Activated CD4-positive, alpha-beta T cell treated with anti-CD3 and anti-CD28 coated beads, Interleukin-2, amount 50 U/mL, for 48 hours (primary cell): Measurements from ENCODE around the gene TMEM203.
A peak's percentile ranks its signal among the peaks of the same experiment; 100 is the strongest.

ENCODE experiments used
- DNase-seq, 2 experiments: peaks; one replicate each; pipeline ENCODE4 v3.0.0-alpha.2; 2020

Gene TMEM203

GRCh38 chr9:137176302-137177182 is 28.9 kb downstream of the TMEM203 start:
- peak in 1 of 2 experiments; percentile 34 for DNase-seq

DNA sequence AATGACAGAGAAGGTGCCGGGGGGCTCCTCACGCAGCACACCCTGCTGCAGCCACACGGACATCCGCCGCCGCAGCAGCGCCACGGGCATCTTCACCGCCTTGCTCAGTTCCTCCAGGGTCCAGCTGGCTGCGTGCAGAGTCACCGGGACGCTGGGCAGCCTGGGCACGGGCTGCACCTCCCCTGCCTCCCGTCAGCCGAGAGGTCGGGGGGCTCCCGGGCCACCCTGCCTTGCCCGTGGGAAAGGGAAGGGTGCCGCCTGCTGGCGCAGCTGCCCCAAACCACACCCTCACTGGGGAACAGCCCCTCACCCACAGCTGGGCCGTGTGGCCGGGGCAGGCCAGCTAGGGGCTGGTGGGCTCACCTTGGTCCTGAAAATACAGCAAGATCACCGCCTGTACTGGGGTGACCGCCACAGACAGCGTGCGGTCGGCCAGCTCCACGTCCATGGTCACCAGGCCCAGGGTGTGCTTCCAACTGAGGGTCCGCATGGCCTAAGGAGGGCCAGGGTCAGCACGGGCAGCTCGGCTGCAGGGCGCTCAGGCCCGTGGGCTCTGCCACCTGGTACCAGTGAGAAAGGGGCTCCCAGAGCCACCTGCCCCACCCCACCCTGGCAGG is 30.0 kb downstream of the TMEM203 start:
- DNase-seq = no peak

DNA sequence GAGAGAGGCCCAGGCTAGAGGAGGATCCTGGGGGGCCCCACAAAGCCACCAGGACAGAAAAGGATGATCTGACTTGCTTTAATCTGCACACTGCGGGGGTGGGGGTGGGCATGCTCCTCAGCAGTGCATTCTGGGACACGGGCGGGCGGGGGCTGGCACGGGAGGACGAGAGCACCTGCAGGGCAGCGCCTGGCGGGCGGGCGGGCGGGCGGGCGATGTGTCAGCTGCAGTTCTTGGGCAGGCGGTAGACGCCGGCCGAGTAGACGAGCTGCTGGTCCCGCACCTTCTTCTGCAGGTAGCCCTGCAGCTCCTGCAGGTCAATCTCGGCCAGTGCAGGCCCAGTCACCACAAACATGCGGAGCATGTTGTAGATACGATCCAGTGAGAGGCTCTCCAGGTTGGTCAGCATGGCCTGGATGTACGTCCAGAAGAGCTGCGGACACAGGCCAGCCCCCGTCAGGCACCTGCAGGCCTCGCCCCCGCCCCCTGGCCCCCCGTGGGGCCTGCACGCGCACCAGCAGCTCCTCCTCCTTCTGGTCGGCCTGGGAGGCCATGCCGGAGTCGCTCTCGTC is 30.6 kb downstream of the TMEM203 start:
- DNase-seq = no peak

- DNase-seq = no peak
Measured at GRCh38 chr9:137173796-137174664, 31.4 kb downstream of the TMEM203 start.

- no peak for DNase-seq
Measured at GRCh38 chr9:137172901-137173795, 32.3 kb downstream of the TMEM203 start.

DNA sequence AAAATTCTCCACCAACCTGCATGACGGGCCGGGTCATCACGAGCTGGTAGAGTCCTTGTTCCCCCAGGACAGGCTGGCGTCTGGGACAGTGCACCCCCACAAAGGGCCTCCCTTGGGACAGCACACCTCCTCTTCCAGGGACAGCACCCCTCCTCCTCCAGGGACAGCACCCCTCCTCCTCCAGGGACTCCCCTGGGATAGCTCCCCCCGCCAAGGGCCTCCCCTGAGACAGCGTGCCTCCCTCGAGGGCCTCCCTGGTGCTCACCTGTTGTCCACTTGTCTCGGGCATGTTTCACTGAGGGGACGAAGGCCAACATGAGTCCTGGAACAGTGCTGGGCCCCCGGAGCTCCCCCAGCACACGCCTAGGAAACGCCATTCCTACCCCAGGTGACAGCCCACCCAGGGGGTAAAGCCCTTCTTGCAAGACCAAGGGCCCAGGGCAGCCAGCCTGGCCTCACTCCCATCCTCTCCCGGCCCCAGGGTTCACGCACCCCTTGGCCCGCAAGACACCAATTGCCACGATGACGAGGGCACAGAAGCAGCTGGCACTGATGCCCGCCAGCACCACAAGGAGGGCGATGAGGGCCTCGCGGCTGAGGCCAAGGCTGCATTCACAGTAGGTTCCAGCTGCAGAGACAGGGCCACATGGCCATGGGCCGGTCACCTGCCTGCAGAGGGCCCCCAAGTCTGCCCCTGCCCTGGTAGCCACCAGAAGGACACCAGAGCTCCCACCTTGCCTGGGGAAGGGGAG is 34.1 kb downstream of the TMEM203 start:
- DNase-seq = no peak

GRCh38 chr9:137170486-137171148 is 34.8 kb downstream of the TMEM203 start:
- no peak for DNase-seq

DNA sequence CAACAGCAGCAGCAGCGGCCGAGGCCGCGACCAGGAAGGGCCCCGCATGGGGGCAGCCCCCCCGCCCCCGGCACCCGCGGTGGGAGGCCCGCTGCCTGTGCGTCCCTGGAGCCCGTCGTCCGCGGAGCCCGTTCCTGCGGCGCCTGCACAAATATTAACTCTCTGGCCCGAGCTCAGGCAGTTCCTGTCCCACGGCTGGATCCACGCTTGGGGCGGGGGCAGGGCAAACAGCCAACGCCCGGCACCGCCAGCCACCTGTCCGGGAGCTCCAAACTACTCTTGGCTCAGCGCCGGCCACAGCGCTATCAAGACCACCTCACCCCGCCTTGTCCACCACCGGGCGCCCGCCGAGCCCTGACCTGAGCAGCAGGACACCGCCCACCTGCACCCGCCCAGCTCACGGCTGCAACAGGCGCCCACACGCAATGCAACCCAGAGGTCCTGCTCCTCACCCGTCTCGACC is 35.5 kb downstream of the TMEM203 start, which contains the start of gene LRRC26:
Gene LRRC26, minus strand, starts transcription at position 156 of the 463 bp plus-strand sequence. Its CDS starts 108 bp downstream, at position 48.
- no peak for DNase-seq

DNA sequence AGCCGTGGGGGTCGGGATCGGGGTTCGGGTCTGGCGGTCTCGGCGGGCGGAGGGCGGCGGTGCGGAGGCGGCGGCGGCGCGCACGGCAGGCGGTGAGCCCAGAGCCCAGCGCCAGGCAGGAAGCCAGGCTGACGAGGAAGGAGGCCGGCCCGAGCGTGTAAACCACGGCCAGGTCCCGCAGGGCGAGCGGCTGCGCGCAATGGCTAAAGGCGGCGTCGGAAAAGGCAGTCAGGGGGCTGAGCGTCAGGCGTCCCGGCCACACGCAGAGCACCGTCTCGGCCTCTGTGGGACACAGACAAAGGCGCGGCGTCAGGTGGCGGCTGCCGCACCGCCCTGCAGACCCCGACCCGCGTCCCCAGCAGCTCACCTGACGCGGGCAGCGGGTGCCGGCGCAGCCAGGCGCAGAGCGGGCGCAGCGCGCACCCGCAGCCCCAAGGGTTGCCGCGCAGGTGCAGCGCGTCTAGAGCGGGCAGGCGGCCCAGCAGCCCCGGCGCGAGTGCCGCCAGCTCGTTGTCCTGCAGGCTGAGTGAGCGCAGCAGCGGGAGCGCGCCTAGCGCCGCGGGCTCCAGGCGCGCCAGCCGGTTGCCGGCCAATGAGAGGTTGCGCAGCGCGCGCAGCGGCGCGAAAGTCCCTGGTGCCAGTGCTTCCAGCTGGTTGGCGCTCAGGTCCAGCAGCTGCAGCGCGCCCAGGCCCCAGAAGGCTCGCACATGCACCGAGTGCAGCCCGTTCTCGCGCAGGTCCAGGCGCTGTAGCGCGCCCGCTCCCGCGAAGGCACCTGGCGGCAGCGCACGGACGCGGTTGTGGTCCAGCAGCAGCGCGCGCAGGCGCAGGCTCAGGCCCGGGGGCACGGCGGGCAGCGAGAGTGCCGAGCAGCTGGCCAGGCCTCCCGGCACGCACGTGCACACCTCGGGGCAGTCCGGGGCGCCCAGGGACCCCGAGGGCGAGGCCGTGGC is 36.3 kb downstream of the TMEM203 start:
- peak in 1 of 2 experiments; percentile 39 for DNase-seq

DNA sequence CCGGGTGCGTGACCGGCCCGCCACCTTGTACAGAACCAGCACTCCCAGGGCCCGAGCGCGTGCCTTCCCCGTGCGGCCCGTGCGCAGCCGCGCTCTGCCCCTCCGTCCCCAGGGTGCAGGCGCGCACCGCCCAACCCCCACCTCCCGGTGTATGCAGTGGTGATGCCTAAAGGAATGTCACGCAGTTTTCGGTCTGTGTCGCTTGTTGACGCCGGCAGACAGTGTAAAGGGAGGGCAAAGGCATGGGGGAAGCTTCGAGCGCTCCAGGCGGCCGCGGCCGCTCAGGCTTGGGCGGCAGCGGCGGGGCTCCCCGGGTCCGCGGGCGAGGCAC is 36.9 kb downstream of the TMEM203 start:
- DNase-seq = peak in 1 of 2 experiments; percentile 30

DNA sequence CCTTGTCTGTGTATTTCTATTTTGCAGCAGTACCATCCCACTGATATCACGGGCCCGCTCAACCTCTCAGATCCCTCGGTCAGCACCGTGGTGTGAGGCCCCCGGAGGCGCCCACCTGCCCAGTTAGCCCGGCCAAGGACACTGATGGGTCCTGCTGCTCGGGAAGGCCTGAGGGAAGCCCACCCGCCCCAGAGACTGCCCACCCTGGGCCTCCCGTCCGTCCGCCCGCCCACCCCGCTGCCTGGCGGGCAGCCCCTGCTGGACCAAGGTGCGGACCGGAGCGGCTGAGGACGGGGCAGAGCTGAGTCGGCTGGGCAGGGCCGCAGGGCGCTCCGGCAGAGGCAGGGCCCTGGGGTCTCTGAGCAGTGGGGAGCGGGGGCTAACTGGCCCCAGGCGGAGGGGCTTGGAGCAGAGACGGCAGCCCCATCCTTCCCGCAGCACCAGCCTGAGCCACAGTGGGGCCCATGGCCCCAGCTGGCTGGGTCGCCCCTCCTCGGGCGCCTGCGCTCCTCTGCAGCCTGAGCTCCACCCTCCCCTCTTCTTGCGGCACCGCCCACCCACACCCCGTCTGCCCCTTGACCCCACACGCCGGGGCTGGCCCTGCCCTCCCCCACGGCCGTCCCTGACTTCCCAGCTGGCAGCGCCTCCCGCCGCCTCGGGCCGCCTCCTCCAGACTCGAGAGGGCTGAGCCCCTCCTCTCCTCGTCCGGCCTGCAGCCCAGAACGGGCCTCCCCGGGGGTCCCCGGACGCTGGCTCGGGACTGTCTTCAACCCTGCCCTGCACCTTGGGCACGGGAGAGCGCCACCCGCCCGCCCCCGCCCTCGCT is 37.5 kb downstream of the TMEM203 start:
- no peak for DNase-seq

DNA sequence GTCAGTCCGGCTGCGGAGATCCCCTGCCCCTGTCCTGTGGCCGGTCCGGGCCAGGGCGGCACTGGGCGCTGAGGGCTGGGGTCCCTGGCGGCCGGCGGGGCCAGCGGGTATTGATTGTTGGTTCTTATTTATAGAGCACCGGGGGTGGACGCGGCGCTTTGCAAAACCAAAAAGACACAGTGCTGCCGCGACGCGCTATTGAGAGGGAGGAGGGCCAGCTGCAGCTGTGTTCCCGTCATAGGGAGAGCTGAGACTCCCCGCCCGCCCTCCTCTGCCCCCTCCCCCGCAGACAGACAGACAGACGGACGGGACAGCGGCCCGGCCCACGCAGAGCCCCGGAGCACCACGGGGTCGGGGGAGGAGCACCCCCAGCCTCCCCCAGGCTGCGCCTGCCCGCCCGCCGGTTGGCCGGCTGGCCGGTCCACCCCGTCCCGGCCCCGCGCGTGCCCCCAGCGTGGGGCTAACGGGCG is 38.1 kb downstream of the TMEM203 start:
- no peak for DNase-seq

- no peak for DNase-seq
Measured at GRCh38 chr9:137166380-137167229, 38.8 kb downstream of the TMEM203 start.

DNA sequence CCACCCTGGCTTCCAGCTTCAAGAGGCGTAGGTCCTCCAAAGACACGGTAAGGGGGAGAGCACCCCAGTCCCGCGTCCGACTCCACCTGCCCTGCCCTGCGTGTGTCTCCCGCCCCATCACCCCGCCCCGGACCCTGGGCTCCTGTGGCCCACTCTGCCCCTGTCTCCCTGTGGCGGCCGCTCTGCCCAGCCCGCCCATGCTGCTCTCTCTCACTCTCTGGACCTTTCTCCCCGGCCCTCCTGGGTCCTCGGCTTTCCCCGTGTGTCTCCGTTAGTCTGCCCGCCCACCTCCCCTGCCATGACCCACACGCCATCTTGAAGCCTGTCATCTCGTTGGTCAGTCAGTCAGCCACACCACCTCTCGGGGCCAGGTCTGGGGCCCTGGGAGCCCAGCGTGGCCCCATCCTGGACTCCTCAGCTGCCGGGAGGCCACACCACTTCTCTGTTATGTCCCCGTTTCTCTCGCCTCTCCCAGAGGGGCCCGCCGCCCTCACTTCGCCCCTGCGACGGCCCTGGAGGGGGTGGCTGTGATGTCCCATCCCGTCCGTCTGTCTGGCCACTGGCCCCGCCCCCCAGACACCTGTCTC is 40.1 kb downstream of the TMEM203 start:
- DNase-seq = no peak

GRCh38 chr9:137164370-137165249 is 40.8 kb downstream of the TMEM203 start:
- no peak for DNase-seq

DNA sequence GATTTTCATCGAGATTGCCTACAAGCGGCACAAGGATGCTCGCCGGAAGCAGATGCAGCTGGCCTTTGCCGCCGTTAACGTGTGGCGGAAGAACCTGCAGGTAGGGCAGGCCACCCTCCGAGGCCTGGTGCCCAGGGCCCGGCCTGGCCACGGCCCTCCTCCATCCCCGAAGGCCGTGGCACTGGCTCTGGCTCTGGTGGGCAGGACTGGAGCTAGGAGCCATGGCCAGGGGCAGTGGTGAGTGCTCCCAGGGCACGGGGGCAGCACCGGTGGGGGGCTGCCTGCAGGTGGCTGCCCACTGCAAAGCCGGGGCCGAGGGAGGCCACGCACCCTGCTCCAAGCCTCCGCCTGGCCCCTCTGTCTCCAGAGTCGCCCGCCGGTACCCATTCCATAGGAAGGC is 41.6 kb downstream of the TMEM203 start:
- DNase-seq = no peak
